Cerebellar nuclear complex (tissue), 1 donor: Measurements from ENCODE around the gene KIF18B.
"Not testable (repeated sequence)": the region's sequence is repeated elsewhere in the genome, so short reads cannot be mapped to it uniquely, and the experiment has no call there.

Source experiments
- DNase-seq, 2 experiments: peaks; one replicate each; lab custom pipeline; 2025; lab: John Stamatoyannopoulos, UW

KIF18B gene

GRCh38 chr17:44969144-44969780 is 21.7 kb upstream of the KIF18B start:
- DNase-seq: no peak

- DNase-seq: no peak
Observed at GRCh38 chr17:44968225-44969143, 20.9 kb upstream of the KIF18B start, which contains the start of gene C1QL1. C1QL1 (minus strand) TSS chr17:44968303; CDS start chr17:44968048, 255 bp downstream.

GRCh38 chr17:44967907-44968224 is 20.3 kb upstream of the KIF18B start:
- DNase-seq: no peak

GRCh38 chr17:44967026-44967906 is 19.7 kb upstream of the KIF18B start:
- DNase-seq: no peak

GRCh38 chr17:44966348-44967025 is 18.9 kb upstream of the KIF18B start:
- no peak for DNase-seq

GRCh38 chr17:44965481-44966234 is 18.1 kb upstream of the KIF18B start:
- no peak for DNase-seq

GRCh38 chr17:44961921-44962350 is 14.4 kb upstream of the KIF18B start:
- DNase-seq: no peak

GRCh38 chr17:44960691-44961090 is 13.1 kb upstream of the KIF18B start:
- DNase-seq: no peak

GRCh38 chr17:44959821-44960531 is 12.4 kb upstream of the KIF18B start:
- no peak for DNase-seq

- no peak for DNase-seq
Observed at GRCh38 chr17:44956998-44957981, 9.7 kb upstream of the KIF18B start.

GRCh38 chr17:44955674-44956425 is 8.3 kb upstream of the KIF18B start:
- no peak for DNase-seq

- DNase-seq: no peak
Observed at GRCh38 chr17:44952946-44953475, 5.4 kb upstream of the KIF18B start.

GRCh38 chr17:44948315-44948795 is 782 bp upstream of the KIF18B start:
- DNase-seq: no peak

GRCh38 chr17:44945652-44946051 is 1.9 kb downstream of the KIF18B start:
- DNase-seq: not testable (repeated sequence)

- no peak for DNase-seq
Observed at GRCh38 chr17:44942456-44942855, 5.1 kb downstream of the KIF18B start.

- no peak for DNase-seq
Observed at GRCh38 chr17:44941712-44942331, 5.8 kb downstream of the KIF18B start.

- no peak for DNase-seq
Observed at GRCh38 chr17:44940768-44941167, 6.8 kb downstream of the KIF18B start.
